ENCODE measurements around the gene ZNF423. TPM values are rescaled to one million over a fixed set of nuclear protein-coding genes. Genes with fewer than 3 reads are reported as not detected.

The ZNF423 gene
- total and polyA plus RNA-seq, 2 experiments from 2014 or later, result 0.43 to 0.49 TPM

GRCh38 chr16:49600976-49601375 is 254.9 kb downstream of the ZNF423 start:
- no peak overlapping the region for H3K4me3 ChIP-seq
- H3K9me3 ChIP-seq (ENCODE audit: low read depth), result no peaks in the 10 kb centered on the region
- no peaks in the 10 kb centered on the region for H3K79me2 ChIP-seq (ENCODE audit: insufficient read depth)
- no peaks in the 10 kb centered on the region; the same call in 1 of the 2 replicates for H3K27me3 ChIP-seq (replicated peaks; ENCODE audit: insufficient read depth)
- H4K20me1 ChIP-seq (ENCODE audit: insufficient read depth), result no peaks in the 10 kb centered on the region
- 72 to 79% methylated on average over 8 of the region's 8 CpGs for WGBS, 2 experiments (ENCODE audit: low coverage in 1 of 2, low lambda C conversion rate in 2 of 2, missing lambda C conversion rate in 2 of 2)
- no peak for DNase-seq
- no peak overlapping the region for H2AFZ ChIP-seq
- H3K4me2 ChIP-seq (ENCODE audit: unreplicated experiment), result no peak overlapping the region
- no peak overlapping the region for H3K9ac ChIP-seq
- in situ Hi-C loops (cut with MboI), result no loop called here
- TF ChIP-seq EZH2phosphoT487 (IDR thresholded peaks at IDR 0.05; ENCODE audit: insufficient read depth, low read depth) (no peak), EZH2 (IDR thresholded peaks at IDR 0.05; ENCODE audit: insufficient read depth, poor library complexity, severe bottlenecking) (no peak)
- no peak overlapping the region for H3K27ac ChIP-seq
- no peaks in the 10 kb centered on the region for H3K4me1 ChIP-seq (ENCODE audit: insufficient read depth)
- H3F3A ChIP-seq (ENCODE audit: insufficient read depth), result no peaks in the 10 kb centered on the region
- no peaks in the 10 kb centered on the region for H3K36me3 ChIP-seq (ENCODE audit: low read depth)
- no peaks in the 10 kb centered on the region for H3K9me2 ChIP-seq (ENCODE audit: insufficient read depth)

GRCh38 chr16:49600536-49600935 is 255.4 kb downstream of the ZNF423 start:
- no peak overlapping the region for H3K4me3 ChIP-seq
- no peaks in the 10 kb centered on the region for H3K9me3 ChIP-seq (ENCODE audit: low read depth)
- H3K27ac ChIP-seq, result no peak overlapping the region
- in situ Hi-C loops (cut with MboI), result no loop called here
- H3F3A ChIP-seq (ENCODE audit: insufficient read depth), result no peaks in the 10 kb centered on the region
- H3K9ac ChIP-seq, result no peak overlapping the region
- TF ChIP-seq EZH2phosphoT487 (IDR thresholded peaks at IDR 0.05; ENCODE audit: insufficient read depth, low read depth) (no peak), EZH2 (IDR thresholded peaks at IDR 0.05; ENCODE audit: insufficient read depth, poor library complexity, severe bottlenecking) (no peak)
- no peaks in the 10 kb centered on the region for H3K9me2 ChIP-seq (ENCODE audit: insufficient read depth)
- H3K79me2 ChIP-seq (ENCODE audit: insufficient read depth), result no peaks in the 10 kb centered on the region
- H2AFZ ChIP-seq, result no peak overlapping the region
- 77 to 78% methylated on average over 23 of the region's 23 CpGs for WGBS, 2 experiments (ENCODE audit: low coverage in 1 of 2, low lambda C conversion rate in 2 of 2, missing lambda C conversion rate in 2 of 2)
- no peak overlapping the region for H3K4me2 ChIP-seq (ENCODE audit: unreplicated experiment)
- H3K27me3 ChIP-seq (replicated peaks; ENCODE audit: insufficient read depth), result no peaks in the 10 kb centered on the region; the same call in 1 of the 2 replicates
- H3K36me3 ChIP-seq (ENCODE audit: low read depth), result no peaks in the 10 kb centered on the region
- DNase-seq, result no peak
- no peaks in the 10 kb centered on the region for H3K4me1 ChIP-seq (ENCODE audit: insufficient read depth)
- H4K20me1 ChIP-seq (ENCODE audit: insufficient read depth), result no peaks in the 10 kb centered on the region

- DNase-seq, result no peak
- Histone ChIP-seq H3K36me3 (ENCODE audit: low read depth) (no peaks in the 10 kb centered on the region), H3K9ac (no peak overlapping the region), H3K27ac (no peak overlapping the region), H3K79me2 (ENCODE audit: insufficient read depth) (no peaks in the 10 kb centered on the region), H4K20me1 (ENCODE audit: insufficient read depth) (no peaks in the 10 kb centered on the region), H3K27me3 (replicated peaks; ENCODE audit: insufficient read depth) (no peaks in the 10 kb centered on the region; the same call in 1 of the 2 replicates), H3K4me1 (ENCODE audit: insufficient read depth) (no peaks in the 10 kb centered on the region), H3K9me2 (ENCODE audit: insufficient read depth) (no peaks in the 10 kb centered on the region), H2AFZ (no peak overlapping the region), H3F3A (ENCODE audit: insufficient read depth) (no peaks in the 10 kb centered on the region), H3K4me3 (no peak overlapping the region), H3K4me2 (ENCODE audit: unreplicated experiment) (no peak overlapping the region), H3K9me3 (ENCODE audit: low read depth) (no peaks in the 10 kb centered on the region)
- no peak for TF ChIP-seq EZH2 (IDR thresholded peaks at IDR 0.05; ENCODE audit: insufficient read depth, poor library complexity, severe bottlenecking)
- TF ChIP-seq EZH2phosphoT487 (IDR thresholded peaks at IDR 0.05; ENCODE audit: insufficient read depth, low read depth), result no peak
- WGBS, 2 experiments (ENCODE audit: low coverage in 1 of 2, low lambda C conversion rate in 2 of 2, missing lambda C conversion rate in 2 of 2), result 68 to 72% methylated on average over 8 of the region's 8 CpGs
- in situ Hi-C loops (cut with MboI), result no loop called here
These were observed 256.2 kb downstream of the ZNF423 start for GRCh38 chr16:49599704-49600103.

GRCh38 chr16:49599281-49599680 is 256.6 kb downstream of the ZNF423 start:
- H3K27me3 ChIP-seq (replicated peaks; ENCODE audit: insufficient read depth), result no peaks in the 10 kb centered on the region; the same call in 1 of the 2 replicates
- H3K9ac ChIP-seq, result no peak overlapping the region
- no peaks in the 10 kb centered on the region for H4K20me1 ChIP-seq (ENCODE audit: insufficient read depth)
- in situ Hi-C loops (cut with MboI), result no loop called here
- no peaks in the 10 kb centered on the region for H3F3A ChIP-seq (ENCODE audit: insufficient read depth)
- H3K36me3 ChIP-seq (ENCODE audit: low read depth), result no peaks in the 10 kb centered on the region
- 88 to 90% methylated on average over 2 of the region's 2 CpGs for WGBS, 2 experiments (ENCODE audit: low coverage in 1 of 2, low lambda C conversion rate in 2 of 2, missing lambda C conversion rate in 2 of 2)
- no peaks in the 10 kb centered on the region for H3K9me3 ChIP-seq (ENCODE audit: low read depth)
- DNase-seq, result no peak
- H3K79me2 ChIP-seq (ENCODE audit: insufficient read depth), result no peaks in the 10 kb centered on the region
- H2AFZ ChIP-seq, result no peak overlapping the region
- no peaks in the 10 kb centered on the region for H3K9me2 ChIP-seq (ENCODE audit: insufficient read depth)
- no peak for TF ChIP-seq EZH2phosphoT487 (IDR thresholded peaks at IDR 0.05; ENCODE audit: insufficient read depth, low read depth)
- no peak for TF ChIP-seq EZH2 (IDR thresholded peaks at IDR 0.05; ENCODE audit: insufficient read depth, poor library complexity, severe bottlenecking)
- H3K4me2 ChIP-seq (ENCODE audit: unreplicated experiment), result no peak overlapping the region
- H3K27ac ChIP-seq, result no peak overlapping the region
- H3K4me3 ChIP-seq, result no peak overlapping the region
- H3K4me1 ChIP-seq (ENCODE audit: insufficient read depth), result no peaks in the 10 kb centered on the region

Data from GM23248 (cell line).